Adrenal gland (tissue), 5 donors: Measurements from ENCODE around the gene KLF17.

Experiments
- CTCF ChIP-seq, 6 experiments: fragments of 450-650 bp in 4 of 6; fragments of 200-600 bp in 2 of 6; sonication (generic) in 1 of 6; IDR thresholded peaks; 1 replicate in 5 of 6; 2 replicates in 1 of 6; pipeline versions ENCODE4 v1.5.1 to v1.8.0; 2016 to 2021; ENCODE audit warnings: antibody characterized with exemption in 6 of 6, mild to moderate bottlenecking in 2 of 6, moderate library complexity in 1 of 6
- POLR2A ChIP-seq, 2 donors: fragments of 450-650 bp; IDR thresholded peaks; one replicate each; pipeline ENCODE4 v1.6.1; 2017; ENCODE audit warnings: antibody characterized with exemption in 2 of 2, mild to moderate bottlenecking in 2 of 2, moderate library complexity in 1 of 2
- donor health status: DM: no; HTN: no; CAD: no.

GRCh38 chr1:44111861-44112260, 6.8 kb upstream of the KLF17 start:
- TF ChIP-seq CTCF (IDR thresholded peaks at IDR 0.05) (no peak), POLR2A (IDR thresholded peaks at IDR 0.05) (no peak)
